Measurements from ENCODE around the gene FZD2. TPM values are rescaled to one million over a fixed set of nuclear protein-coding genes. Genes with fewer than 3 reads are reported as not detected.
"Not testable (repeated sequence)": the region's sequence is repeated elsewhere in the genome, so short reads cannot be mapped to it uniquely, and the experiment has no call there.

FZD2 gene
- total RNA-seq, 2 experiments from 2014 or later, result 0.30 TPM; not detected in 1

- CTCF ChIA-PET, result interaction anchor here (1.1 kb wide), 1 partner anchor 16 kb away, joined by 4 read pairs; no protein-coding TSS in a partner anchor
- H3K36me3 Mint-ChIP-seq; H3K27ac Mint-ChIP-seq; H3K27me3 Mint-ChIP-seq; H3K4me1 Mint-ChIP-seq; H3K4me3 Mint-ChIP-seq; DNase-seq; H3K9me3 Mint-ChIP-seq (ENCODE audit: low read depth); ATAC-seq: not testable (repeated sequence)
Measured at GRCh38 chr17:44537922-44538321, 19.4 kb upstream of the FZD2 start.

- H3K27me3 Mint-ChIP-seq, result peaks cover 11% of the 10 kb centered on the region
- ATAC-seq (no peak), DNase-seq (no peak)
- no peaks in the 10 kb centered on the region for H3K36me3 Mint-ChIP-seq
- H3K27ac Mint-ChIP-seq, result no peak overlapping the region
- CTCF ChIA-PET, result no interaction called here
- H3K9me3 Mint-ChIP-seq (ENCODE audit: low read depth), result no peaks in the 10 kb centered on the region
- no peaks in the 10 kb centered on the region for H3K4me1 Mint-ChIP-seq
- no peak overlapping the region for H3K4me3 Mint-ChIP-seq
Measured at GRCh38 chr17:44539673-44540072, 17.6 kb upstream of the FZD2 start.

- Mint-ChIP-seq H3K27me3 (peaks cover 18% of the 10 kb centered on the region), H3K36me3 (no peaks in the 10 kb centered on the region), H3K4me3 (no peak overlapping the region), H3K9me3 (ENCODE audit: low read depth) (no peaks in the 10 kb centered on the region), H3K4me1 (no peaks in the 10 kb centered on the region), H3K27ac (no peak overlapping the region)
- CTCF ChIA-PET, result no interaction called here
- DNase-seq (no peak), ATAC-seq (no peak)
Measured at GRCh38 chr17:44540246-44541084, 16.8 kb upstream of the FZD2 start.

DNA sequence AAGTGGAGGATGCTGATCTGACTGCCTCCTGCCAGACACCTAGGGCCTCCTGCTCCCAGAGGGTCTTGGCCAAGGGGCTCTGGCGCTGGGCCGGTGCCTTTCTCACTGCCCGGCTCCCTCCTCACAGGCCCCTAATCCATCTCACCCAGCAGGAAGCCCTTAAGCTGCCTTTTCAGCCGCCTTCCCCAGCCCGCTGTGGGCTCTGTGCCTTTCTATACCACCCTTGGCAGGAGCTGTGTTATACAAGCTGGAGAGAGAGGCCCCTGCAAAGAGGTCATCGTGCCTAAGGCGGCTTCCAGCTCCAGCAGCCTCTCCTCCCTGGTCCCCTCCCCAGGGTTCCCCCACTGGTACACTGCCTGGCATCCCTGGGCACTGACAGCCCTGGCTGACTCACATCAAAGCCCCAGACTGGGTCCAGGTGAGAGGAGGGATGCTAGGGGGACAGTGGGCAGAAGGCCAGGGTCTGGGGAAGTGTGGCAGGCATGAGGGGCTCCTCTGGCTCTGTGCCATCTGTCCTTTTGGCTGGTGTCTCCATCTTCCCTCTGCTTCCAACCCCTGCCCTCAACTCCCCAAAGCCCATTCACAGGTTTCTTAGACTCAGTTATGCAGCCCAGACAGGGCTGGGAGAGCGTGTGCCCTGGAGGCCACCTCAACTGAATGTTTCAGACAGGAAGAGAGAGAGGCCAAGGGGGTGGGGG, 15.3 kb upstream of the FZD2 start:
- peaks cover 29% of the 10 kb centered on the region for H3K27me3 Mint-ChIP-seq
- H3K9me3 Mint-ChIP-seq (ENCODE audit: low read depth), result no peaks in the 10 kb centered on the region
- no peak overlapping the region for H3K27ac Mint-ChIP-seq
- peaks cover 3% of the 10 kb centered on the region for H3K4me1 Mint-ChIP-seq
- DNase-seq, result no peak
- H3K36me3 Mint-ChIP-seq, result no peaks in the 10 kb centered on the region
- ATAC-seq, result no peak
- CTCF ChIA-PET, result no interaction called here
- H3K4me3 Mint-ChIP-seq, result no peak overlapping the region

- no peak for ATAC-seq
- H3K9me3 Mint-ChIP-seq (ENCODE audit: low read depth), result no peaks in the 10 kb centered on the region
- CTCF ChIA-PET, result interaction anchor here (1.6 kb wide), 1 partner anchor 10 kb away, joined by 5 read pairs; no protein-coding TSS in a partner anchor
- no peaks in the 10 kb centered on the region for H3K36me3 Mint-ChIP-seq
- H3K27ac Mint-ChIP-seq, result no peak overlapping the region
- H3K4me3 Mint-ChIP-seq, result no peak overlapping the region
- H3K4me1 Mint-ChIP-seq, result peaks cover 3% of the 10 kb centered on the region
- no peak for DNase-seq
- H3K27me3 Mint-ChIP-seq, result peaks cover 30% of the 10 kb centered on the region
Measured at GRCh38 chr17:44543213-44543904, 13.9 kb upstream of the FZD2 start.

GRCh38 chr17:44543905-44544523, 13.3 kb upstream of the FZD2 start:
- CTCF ChIA-PET, result interaction anchor here (0.7 to 1.6 kb wide), 3 partner anchors 10 to 21 kb away, joined by 3 to 5 read pairs (median 4); no protein-coding TSS in a partner anchor
- no peak for DNase-seq

DNA sequence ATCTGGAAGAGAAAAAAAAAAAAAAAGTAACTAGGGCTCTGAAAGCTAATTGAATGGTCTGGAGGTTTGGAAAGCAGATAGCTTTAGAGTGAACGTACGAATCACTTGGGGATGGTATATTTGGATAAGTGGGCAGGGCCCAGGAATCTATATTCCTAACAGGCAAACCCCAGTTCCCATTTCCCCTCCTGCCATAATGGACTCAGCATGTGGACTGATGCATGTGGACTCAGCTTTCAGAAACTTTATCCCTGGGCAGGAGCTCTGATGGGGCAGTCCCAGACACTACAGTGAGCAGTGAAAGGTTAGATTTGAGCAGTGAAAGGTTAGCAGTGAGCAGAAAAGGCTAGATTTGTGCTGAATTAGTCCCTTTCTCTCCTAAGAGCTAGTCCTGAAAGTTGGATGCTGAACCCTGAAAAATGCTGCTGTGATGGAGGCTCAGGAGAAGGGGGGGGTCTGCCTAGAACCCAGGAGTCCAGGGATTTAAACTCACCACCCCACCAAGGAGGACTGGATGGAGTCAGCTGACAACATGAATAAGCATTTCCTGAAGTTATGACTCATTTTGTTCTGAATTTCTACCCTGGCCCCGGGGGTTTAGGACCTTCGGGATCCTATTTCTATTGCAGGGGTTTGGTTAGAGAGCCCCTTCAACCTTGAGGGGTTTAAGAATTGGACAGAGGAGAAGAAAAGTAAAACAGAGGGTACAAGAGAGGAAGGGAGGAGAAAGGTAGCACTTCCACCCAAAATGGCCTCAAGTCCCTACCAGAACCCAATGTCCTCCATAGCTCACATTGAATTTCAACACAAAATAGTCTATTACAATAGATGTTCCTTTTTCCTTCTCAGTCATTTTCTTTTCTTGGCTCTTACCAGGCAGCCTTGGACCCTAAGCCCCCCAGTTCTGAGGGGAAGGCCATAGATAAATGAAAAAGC, 10.3 kb upstream of the FZD2 start:
- ATAC-seq (no peak), DNase-seq (no peak)
- Mint-ChIP-seq H3K4me3 (no peak overlapping the region), H3K36me3 (no peaks in the 10 kb centered on the region), H3K27me3 (peaks cover 46% of the 10 kb centered on the region), H3K4me1 (peaks cover 3% of the 10 kb centered on the region), H3K9me3 (ENCODE audit: low read depth) (no peaks in the 10 kb centered on the region), H3K27ac (no peak overlapping the region)
- CTCF ChIA-PET, result interaction anchor here (0.6 to 0.7 kb wide), 3 partner anchors 59 to 1623 kb away, joined by 3 read pairs; no protein-coding TSS in a partner anchor

More at GRCh38 chr17:44543905-44544523, 13.3 kb upstream of the FZD2 start:
- ATAC-seq, result no peak
- Mint-ChIP-seq H3K4me1 (peaks cover 3% of the 10 kb centered on the region), H3K27ac (no peak overlapping the region), H3K4me3 (no peak overlapping the region), H3K27me3 (peaks cover 32% of the 10 kb centered on the region), H3K9me3 (ENCODE audit: low read depth) (no peaks in the 10 kb centered on the region), H3K36me3 (no peaks in the 10 kb centered on the region)

- Mint-ChIP-seq H3K27ac (no peak overlapping the region), H3K36me3 (no peaks in the 10 kb centered on the region), H3K4me3 (no peak overlapping the region), H3K4me1 (peaks cover 3% of the 10 kb centered on the region), H3K27me3 (peaks cover 52% of the 10 kb centered on the region), H3K9me3 (ENCODE audit: low read depth) (no peaks in the 10 kb centered on the region)
- DNase-seq (no peak), ATAC-seq (no peak)
- CTCF ChIA-PET, result interaction anchor here (1.4 kb wide), 1 partner anchor 14 kb away, joined by 4 read pairs; no protein-coding TSS in a partner anchor
Measured at GRCh38 chr17:44547625-44548267, 9.5 kb upstream of the FZD2 start.

DNA sequence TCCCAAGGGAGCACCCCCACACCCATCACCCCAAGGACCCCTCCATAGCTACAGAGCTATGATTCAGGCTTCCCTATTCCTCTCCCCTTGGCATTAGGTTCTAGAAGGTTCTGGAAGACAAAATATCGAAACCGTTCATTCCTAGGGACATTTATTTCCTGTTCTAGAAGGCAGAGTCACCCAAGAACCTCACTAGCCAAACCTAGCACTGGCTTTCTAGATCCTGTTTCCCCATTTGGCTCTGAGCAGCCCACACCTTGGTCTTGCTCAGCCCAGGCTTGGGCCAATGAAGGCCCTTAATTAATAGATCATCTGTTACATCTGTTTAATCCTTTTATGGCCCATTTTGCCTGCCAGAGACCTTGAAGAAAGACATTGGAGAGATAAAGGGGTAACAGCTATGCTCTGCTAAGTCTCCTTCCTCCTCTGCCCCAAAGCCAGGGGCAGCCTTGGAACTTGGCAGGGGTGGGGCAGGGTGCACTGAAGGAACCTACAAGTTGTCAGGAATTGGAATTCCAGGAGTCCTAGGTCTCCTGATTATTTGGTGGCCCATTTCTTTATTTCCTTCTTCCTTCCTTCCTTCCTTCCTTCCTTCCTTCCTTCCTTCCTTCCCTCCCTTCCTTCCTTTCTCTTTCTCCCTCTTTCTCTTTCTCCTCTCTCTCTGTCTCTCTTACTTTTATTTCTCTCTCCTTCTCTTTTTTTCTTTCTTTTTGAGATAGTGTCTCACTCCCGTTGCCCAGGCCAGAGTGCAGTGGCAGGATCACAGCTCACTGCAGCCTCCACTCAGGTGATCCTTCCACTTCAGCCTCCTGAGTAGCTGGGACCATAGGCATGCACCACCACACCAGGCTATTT, 8.7 kb upstream of the FZD2 start:
- Mint-ChIP-seq H3K27me3 (peaks cover 51% of the 10 kb centered on the region), H3K4me3 (no peak overlapping the region), H3K9me3 (ENCODE audit: low read depth) (no peaks in the 10 kb centered on the region), H3K4me1 (peaks cover 3% of the 10 kb centered on the region), H3K27ac (no peak overlapping the region), H3K36me3 (no peaks in the 10 kb centered on the region)
- DNase-seq (no peak), ATAC-seq (no peak)
- CTCF ChIA-PET, result interaction anchor here (1.4 kb wide), 1 partner anchor 15 kb away, joined by 4 read pairs; no protein-coding TSS in a partner anchor

GRCh38 chr17:44549686-44550085, 7.6 kb upstream of the FZD2 start:
- Mint-ChIP-seq H3K27ac (no peak overlapping the region), H3K36me3 (no peaks in the 10 kb centered on the region), H3K27me3 (peaks cover 45% of the 10 kb centered on the region), H3K4me3 (no peak overlapping the region), H3K9me3 (ENCODE audit: low read depth) (no peaks in the 10 kb centered on the region), H3K4me1 (peaks cover 3% of the 10 kb centered on the region)
- CTCF ChIA-PET, result no interaction called here
- no peak for DNase-seq
- ATAC-seq, result no peak

DNA sequence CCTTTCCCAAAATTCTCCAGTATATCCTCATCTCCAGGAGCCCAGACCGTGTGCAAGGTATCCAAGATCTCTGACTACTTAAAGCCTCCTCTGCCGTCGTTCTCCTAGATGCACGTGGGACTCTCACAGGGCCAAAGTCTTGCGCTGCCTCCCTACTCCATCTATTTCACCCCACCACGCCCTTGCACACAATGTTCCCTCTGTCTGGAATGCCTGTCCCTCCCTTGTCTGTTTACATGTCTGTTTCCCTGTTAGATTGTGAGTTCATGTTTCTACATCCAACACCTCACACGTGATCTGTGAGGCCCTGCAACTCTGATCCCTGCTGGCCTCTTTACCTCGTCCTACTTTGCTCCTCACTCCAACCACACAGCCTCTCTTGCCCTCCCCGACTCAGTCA, 4.9 kb upstream of the FZD2 start:
- Mint-ChIP-seq H3K27me3 (peaks cover 51% of the 10 kb centered on the region), H3K4me3 (no peak overlapping the region)
- CTCF ChIA-PET, result no interaction called here

More for the DNA sequence above, 4.9 kb upstream of the FZD2 start:
- no peak for ATAC-seq
- DNase-seq, result no peak
- H3K9me3 Mint-ChIP-seq (ENCODE audit: low read depth), result no peaks in the 10 kb centered on the region
- no peak overlapping the region for H3K27ac Mint-ChIP-seq
- peaks cover 11% of the 10 kb centered on the region for H3K4me1 Mint-ChIP-seq
- H3K36me3 Mint-ChIP-seq, result no peaks in the 10 kb centered on the region

Measured in activated CD8-positive, alpha-beta memory T cell treated with anti-CD3 and anti-CD28 coated beads, Interleukin-2, amount 10 ng/mL, durations not matched to agents 7 days and 5 days (primary cell).